ENCODE measurements around the gene SUMO3.

SUMO3 gene

DNA sequence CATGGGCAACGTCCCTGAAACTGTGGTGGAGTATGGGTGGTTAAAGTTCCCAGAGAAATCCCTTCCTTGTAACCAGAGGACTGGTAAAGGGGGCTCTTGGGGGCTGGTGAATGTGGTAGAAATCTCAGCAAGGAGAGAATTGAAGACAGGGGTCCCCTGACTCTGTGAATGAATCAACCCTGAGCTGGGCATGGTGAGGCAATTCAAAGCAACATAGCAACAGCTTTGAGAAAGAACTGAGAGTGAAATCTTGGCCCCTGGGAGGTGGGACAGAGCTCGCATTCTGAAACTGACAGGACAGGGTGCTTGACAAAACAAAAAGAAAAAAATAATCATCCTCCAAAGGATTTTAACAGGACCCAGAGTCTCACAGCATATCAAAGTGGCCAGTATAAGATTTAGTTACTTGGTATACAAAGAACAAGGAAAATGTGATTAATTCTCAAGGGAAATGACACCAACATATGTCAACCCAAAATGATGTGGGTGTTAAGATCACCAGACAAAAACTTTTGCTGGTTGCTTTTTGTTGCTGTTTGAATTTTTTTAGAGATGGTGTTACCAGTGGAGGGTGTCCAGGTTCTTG, 11.7 kb upstream of the SUMO3 start:
- Histone ChIP-seq H3K36me3 (replicated peaks; ENCODE audit: low read depth, low read length) (no peaks in the 10 kb centered on the region), H2AFZ (ENCODE audit: low read depth, low read length) (no peak overlapping the region), H3K4me1 (ENCODE audit: low read length) (peaks cover 9% of the 10 kb centered on the region), H3K79me2 (ENCODE audit: low read length) (no peaks in the 10 kb centered on the region), H3K4me3 (ENCODE audit: low read length) (no peak overlapping the region), H3K9me3 (ENCODE audit: insufficient read depth, low read length) (peaks cover 9% of the 10 kb centered on the region; the same call in 1 of the 2 replicates), H4K20me1 (ENCODE audit: insufficient read depth, low read length) (no peaks in the 10 kb centered on the region), H3K4me2 (ENCODE audit: low read length) (no peak overlapping the region), H3K27me3 (ENCODE audit: low read depth, low read length) (peaks cover 3% of the 10 kb centered on the region; the same call in 1 of the 2 replicates), H3K9ac (ENCODE audit: low read length) (no peak overlapping the region), H3K27ac (ENCODE audit: low read length) (no peak overlapping the region)
- TF ChIP-seq EZH2phosphoT487 (IDR thresholded peaks at IDR 0.05; ENCODE audit: low read depth) = no peak
- TF ChIP-seq, protein P1, sequence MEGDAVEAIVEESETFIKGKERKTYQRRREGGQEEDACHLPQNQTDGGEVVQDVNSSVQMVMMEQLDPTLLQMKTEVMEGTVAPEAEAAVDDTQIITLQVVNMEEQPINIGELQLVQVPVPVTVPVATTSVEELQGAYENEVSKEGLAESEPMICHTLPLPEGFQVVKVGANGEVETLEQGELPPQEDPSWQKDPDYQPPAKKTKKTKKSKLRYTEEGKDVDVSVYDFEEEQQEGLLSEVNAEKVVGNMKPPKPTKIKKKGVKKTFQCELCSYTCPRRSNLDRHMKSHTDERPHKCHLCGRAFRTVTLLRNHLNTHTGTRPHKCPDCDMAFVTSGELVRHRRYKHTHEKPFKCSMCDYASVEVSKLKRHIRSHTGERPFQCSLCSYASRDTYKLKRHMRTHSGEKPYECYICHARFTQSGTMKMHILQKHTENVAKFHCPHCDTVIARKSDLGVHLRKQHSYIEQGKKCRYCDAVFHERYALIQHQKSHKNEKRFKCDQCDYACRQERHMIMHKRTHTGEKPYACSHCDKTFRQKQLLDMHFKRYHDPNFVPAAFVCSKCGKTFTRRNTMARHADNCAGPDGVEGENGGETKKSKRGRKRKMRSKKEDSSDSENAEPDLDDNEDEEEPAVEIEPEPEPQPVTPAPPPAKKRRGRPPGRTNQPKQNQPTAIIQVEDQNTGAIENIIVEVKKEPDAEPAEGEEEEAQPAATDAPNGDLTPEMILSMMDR (IDR thresholded peaks at IDR 0.05; ENCODE audit: low read depth, low read length) = no peak

DNA sequence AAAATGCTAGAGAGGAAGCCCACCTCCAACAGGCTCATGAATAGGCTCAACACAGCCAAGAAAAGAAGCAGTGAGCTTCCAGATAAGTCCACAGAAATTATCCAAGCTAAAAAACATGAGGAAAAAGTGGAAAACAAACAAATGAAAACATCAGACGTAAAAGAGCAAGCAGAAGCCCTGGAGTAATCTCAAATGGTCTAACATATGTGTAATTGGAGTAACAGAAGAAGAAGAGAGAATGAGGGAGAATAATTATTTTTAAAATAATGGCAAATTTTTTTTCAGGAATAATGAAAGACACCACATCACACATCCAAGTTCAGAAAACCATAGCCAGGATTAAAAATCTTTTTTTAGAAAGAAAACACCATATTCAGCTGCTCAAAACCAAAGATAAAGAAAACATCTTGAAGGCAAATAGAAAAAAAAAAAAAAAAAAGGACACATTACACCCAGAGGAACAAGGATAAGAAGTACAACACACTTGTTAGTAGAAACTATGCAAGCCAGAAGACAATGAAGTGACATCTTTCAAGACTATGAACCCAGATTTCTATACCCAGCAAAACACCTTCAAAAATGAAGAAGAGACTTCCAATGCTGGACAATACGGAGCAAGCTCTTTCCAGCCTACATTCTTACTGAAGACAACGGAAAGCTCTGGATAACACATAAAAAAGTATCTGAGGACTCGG, 10.6 kb upstream of the SUMO3 start:
- no peaks in the 10 kb centered on the region for H4K20me1 ChIP-seq (ENCODE audit: insufficient read depth, low read length)

DNA sequence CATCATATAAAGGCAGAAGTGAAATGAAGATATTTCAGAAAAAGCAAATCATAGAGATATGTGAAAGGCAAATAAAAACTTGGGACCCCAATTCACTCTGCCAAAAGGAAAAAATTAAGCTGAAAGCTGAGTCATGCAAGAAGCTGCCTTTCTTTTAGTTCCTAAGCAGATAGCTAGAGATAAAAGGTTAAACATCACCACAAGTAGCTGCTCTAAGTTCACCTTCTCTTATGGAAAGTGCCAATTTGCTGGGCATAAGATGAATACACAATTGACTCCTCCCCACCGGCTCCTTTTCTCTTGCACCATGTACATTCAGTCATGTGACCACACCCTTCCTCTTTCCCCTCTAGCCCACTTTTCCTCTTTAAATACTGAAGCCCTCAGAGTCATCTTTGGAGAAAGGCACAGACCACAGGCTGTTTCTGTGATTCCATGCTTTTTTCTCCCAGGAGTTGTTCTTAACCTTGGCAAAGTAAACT, 5.4 kb upstream of the SUMO3 start:
- Histone ChIP-seq H3K9ac (ENCODE audit: low read length) (no peak overlapping the region), H3K27me3 (ENCODE audit: low read depth, low read length) (peaks cover 1% of the 10 kb centered on the region; the same call in 1 of the 2 replicates), H3K9me3 (ENCODE audit: insufficient read depth, low read length) (peaks cover 8% of the 10 kb centered on the region; the same call in 1 of the 2 replicates), H3K79me2 (ENCODE audit: low read length) (no peaks in the 10 kb centered on the region), H2AFZ (ENCODE audit: low read depth, low read length) (no peak overlapping the region), H3K27ac (ENCODE audit: low read length) (no peak overlapping the region), H4K20me1 (ENCODE audit: insufficient read depth, low read length) (no peaks in the 10 kb centered on the region), H3K4me3 (ENCODE audit: low read length) (no peak overlapping the region), H3K4me2 (ENCODE audit: low read length) (no peak overlapping the region), H3K4me1 (ENCODE audit: low read length) (peaks cover 6% of the 10 kb centered on the region; the same call in 1 of the 2 replicates), H3K36me3 (replicated peaks; ENCODE audit: low read depth, low read length) (no peaks in the 10 kb centered on the region)
- TF ChIP-seq EZH2phosphoT487 (IDR thresholded peaks at IDR 0.05; ENCODE audit: low read depth) = no peak
- TF ChIP-seq, protein P1 (IDR thresholded peaks at IDR 0.05; ENCODE audit: low read depth, low read length) = no peak

More for the DNA sequence above, 10.6 kb upstream of the SUMO3 start:
- Histone ChIP-seq H3K4me1 (ENCODE audit: low read length) (peaks cover 9% of the 10 kb centered on the region), H3K4me2 (ENCODE audit: low read length) (no peak overlapping the region), H3K9me3 (ENCODE audit: insufficient read depth, low read length) (peaks cover 9% of the 10 kb centered on the region; the same call in 1 of the 2 replicates), H3K27me3 (ENCODE audit: low read depth, low read length) (peaks cover 3% of the 10 kb centered on the region; the same call in 1 of the 2 replicates), H3K36me3 (replicated peaks; ENCODE audit: low read depth, low read length) (no peaks in the 10 kb centered on the region), H3K9ac (ENCODE audit: low read length) (no peak overlapping the region), H3K4me3 (ENCODE audit: low read length) (no peak overlapping the region), H2AFZ (ENCODE audit: low read depth, low read length) (no peak overlapping the region), H3K27ac (ENCODE audit: low read length) (no peak overlapping the region), H3K79me2 (ENCODE audit: low read length) (no peaks in the 10 kb centered on the region)
- TF ChIP-seq, protein P1 (IDR thresholded peaks at IDR 0.05; ENCODE audit: low read depth, low read length) = no peak
- no peak for TF ChIP-seq EZH2phosphoT487 (IDR thresholded peaks at IDR 0.05; ENCODE audit: low read depth)

DNA sequence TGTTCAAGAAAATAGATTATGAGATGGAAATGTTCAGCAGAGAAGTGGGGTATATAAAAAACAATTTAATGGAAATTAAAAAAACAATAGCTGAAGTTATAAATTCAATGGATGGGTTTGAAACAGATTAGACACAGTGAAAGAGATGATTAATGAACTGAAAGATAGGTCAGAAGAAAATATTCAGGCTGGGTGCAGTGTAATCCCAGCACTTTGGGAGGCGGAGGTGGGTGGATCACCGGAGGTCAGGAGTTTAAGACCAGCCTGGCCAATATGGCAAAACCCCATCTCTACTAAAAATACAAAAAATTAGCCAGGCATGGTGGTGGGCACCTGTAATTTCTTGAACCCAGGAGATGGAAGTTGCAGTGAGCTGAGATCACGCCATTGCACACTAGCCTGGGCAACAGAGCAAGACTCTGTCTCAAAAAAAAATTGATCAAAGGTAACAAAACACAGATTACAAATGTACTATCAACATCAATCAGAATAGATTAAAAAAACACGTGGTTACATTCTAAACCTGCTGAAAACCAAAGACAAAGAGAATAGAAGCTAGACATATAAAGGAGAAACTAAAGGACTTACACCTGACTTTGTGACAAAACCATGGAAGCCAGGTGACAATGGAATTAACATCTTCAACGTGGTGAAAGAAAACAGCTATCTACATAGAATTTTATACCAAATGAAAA, 4.8 kb upstream of the SUMO3 start:
- Histone ChIP-seq H3K4me1 (ENCODE audit: low read length) (peaks cover 6% of the 10 kb centered on the region; the same call in 1 of the 2 replicates), H3K4me2 (ENCODE audit: low read length) (no peak overlapping the region), H3K9me3 (ENCODE audit: insufficient read depth, low read length) (peaks cover 6% of the 10 kb centered on the region; the same call in 1 of the 2 replicates), H3K79me2 (ENCODE audit: low read length) (no peaks in the 10 kb centered on the region; the same call in 1 of the 2 replicates), H4K20me1 (ENCODE audit: insufficient read depth, low read length) (no peaks in the 10 kb centered on the region), H3K36me3 (replicated peaks; ENCODE audit: low read depth, low read length) (no peaks in the 10 kb centered on the region), H2AFZ (ENCODE audit: low read depth, low read length) (no peak overlapping the region), H3K27ac (ENCODE audit: low read length) (no peak overlapping the region), H3K27me3 (ENCODE audit: low read depth, low read length) (no peaks in the 10 kb centered on the region; the same call in 1 of the 2 replicates), H3K4me3 (ENCODE audit: low read length) (no peak overlapping the region), H3K9ac (ENCODE audit: low read length) (no peak overlapping the region)
- no peak for TF ChIP-seq EZH2phosphoT487 (IDR thresholded peaks at IDR 0.05; ENCODE audit: low read depth)
- TF ChIP-seq, protein P1 (IDR thresholded peaks at IDR 0.05; ENCODE audit: low read depth, low read length) = no peak

Data from OCI-LY3 (cell line).